ENCODE results near the gene CYP24A1.

The CYP24A1 gene

GRCh38 chr20:54108326-54108642 is 65.5 kb downstream of the CYP24A1 start:
- DNase-seq: no peak
- in situ Hi-C loops (cut with MboI; ENCODE audit: low pct_unique_long_range_greater_than_20kb, low sequenced_read_pairs): loop anchor here (10.0 to 25.0 kb wide), 2 partner anchors 97 to 529 kb away; partner anchors contain the start of gene PFDN4

DNA sequence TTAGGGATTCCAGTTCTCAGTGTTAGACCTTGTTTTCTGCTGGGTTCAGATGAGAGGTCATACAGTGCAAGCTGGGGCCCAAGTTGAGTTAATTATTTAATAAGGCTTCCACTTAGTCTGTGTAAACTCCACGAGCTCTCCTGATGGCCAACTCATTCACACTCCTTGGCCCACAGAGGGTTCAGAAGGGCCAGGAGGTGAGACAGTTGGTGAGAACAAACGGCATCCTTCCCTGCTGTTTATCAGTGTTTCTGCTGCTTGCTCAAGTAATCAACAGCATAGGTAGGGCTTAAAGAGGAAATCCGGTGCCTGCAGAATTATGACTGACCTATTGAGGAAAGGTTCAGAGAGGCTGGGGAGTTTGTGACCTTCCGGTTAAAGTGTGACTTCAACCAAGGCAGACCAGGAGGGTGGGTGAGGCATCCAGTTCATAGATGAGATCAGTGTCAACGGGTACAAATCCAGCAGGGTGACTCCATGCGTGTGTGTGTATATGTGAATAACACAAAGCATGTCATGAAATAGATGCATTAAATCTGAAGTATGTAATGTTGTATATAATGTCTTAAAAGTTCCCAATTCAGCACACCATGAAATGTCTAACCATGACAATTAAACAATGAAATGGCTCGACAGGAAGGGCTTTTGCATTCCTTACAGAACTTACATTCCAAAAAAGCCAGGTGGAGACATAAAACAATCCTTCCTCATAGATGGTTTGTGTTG is 66.0 kb downstream of the CYP24A1 start:
- no peak for DNase-seq
- in situ Hi-C loops (cut with MboI; ENCODE audit: low pct_unique_long_range_greater_than_20kb, low sequenced_read_pairs): loop anchor here (10.0 to 25.0 kb wide), 2 partner anchors 97 to 530 kb away; partner anchors contain the start of gene PFDN4

GRCh38 chr20:54107181-54107580 is 66.6 kb downstream of the CYP24A1 start:
- in situ Hi-C loops (cut with MboI; ENCODE audit: low pct_unique_long_range_greater_than_20kb, low sequenced_read_pairs): loop anchor here (10.0 to 25.0 kb wide), 2 partner anchors 98 to 530 kb away; partner anchors contain the start of gene PFDN4
- DNase-seq: no peak

- in situ Hi-C loops (cut with MboI; ENCODE audit: low pct_unique_long_range_greater_than_20kb, low sequenced_read_pairs): loop anchor here (10.0 to 25.0 kb wide), 2 partner anchors 99 to 531 kb away; partner anchors contain the start of gene PFDN4
Measured at GRCh38 chr20:54106162-54106561, 67.6 kb downstream of the CYP24A1 start.

GRCh38 chr20:54105653-54106052 is 68.1 kb downstream of the CYP24A1 start:
- no peak for DNase-seq
- in situ Hi-C loops (cut with MboI; ENCODE audit: low pct_unique_long_range_greater_than_20kb, low sequenced_read_pairs): loop anchor here (10.0 to 25.0 kb wide), 2 partner anchors 99 to 532 kb away; partner anchors contain the start of gene PFDN4

More at GRCh38 chr20:54106162-54106561, 67.6 kb downstream of the CYP24A1 start:
- no peak for DNase-seq

DNA sequence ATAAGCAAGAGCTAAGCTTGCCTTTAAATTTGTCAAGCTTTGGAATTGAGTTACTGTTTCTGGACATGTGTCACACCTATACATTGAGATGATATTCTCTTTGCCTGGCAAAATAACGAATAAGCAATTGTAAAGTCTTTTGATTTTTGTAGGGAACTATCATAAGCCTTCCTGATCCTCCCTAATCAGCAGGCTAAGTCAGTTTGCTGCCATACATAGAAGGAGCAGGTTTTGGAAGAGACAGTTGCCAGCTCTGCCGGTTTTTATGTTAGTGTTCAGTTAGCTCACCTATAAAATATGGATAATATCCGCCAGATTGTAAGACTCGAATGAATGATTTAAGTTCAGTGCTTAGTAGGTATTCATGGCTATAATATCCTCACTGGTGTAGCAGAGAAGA is 69.0 kb downstream of the CYP24A1 start:
- no peak for DNase-seq
- in situ Hi-C loops (cut with MboI; ENCODE audit: low pct_unique_long_range_greater_than_20kb, low sequenced_read_pairs): loop anchor here (10.0 to 25.0 kb wide), 2 partner anchors 100 to 533 kb away; partner anchors contain the start of gene PFDN4

DNA sequence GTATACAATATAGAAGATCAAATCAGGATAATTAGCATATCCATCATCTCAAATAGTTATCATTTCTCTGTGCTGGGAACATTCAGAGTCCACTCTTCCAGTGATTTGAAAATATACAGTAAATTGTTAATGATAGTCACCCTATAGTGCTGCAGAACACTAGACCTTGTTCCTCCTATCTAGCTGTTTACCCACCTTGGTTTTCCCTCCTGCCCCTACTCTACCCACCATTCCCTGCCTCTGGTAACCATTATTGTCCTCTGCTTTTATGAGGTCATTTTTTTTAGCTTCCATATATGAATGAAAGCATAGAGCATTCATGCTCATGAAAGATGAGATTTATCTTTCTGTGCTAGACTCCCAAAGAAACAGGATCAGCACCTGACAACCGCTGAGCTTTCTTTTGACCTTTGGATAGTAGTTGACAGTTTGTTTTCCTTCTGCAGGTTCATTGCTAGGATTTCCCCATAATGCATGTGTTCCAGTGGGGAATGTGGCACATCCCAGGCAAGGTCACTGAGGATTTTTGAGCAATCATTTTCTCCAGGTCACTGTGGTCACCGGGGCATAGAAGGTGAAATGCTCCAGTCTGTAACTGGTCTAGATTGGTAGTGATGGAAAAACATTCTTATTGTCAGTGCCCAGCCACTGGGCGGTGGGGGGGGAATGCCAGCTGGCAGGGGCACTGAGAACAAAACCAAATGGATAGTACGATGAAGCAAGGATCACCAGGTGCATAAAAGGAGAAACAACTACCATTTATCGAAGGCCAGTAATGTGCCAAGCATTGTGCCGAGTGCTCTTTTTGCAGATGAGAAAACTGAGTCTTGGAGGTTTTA is 69.8 kb downstream of the CYP24A1 start:
- DNase-seq: no peak
- in situ Hi-C loops (cut with MboI; ENCODE audit: low pct_unique_long_range_greater_than_20kb, low sequenced_read_pairs): loop anchor here (10.0 to 25.0 kb wide), 2 partner anchors 101 to 533 kb away; partner anchors contain the start of gene PFDN4
